Globus pallidus (tissue), 1 donor: ENCODE results near the gene TNFRSF18.
"Not testable (repeated sequence)": the region's sequence is repeated elsewhere in the genome, so short reads cannot be mapped to it uniquely, and the experiment has no call there.

Experiments
- DNase-seq: peaks from one replicate; pipeline ENCODE4 v3.0.0-alpha.2; 2015; ENCODE audit warnings: low spot score

The TNFRSF18 gene, protein sequence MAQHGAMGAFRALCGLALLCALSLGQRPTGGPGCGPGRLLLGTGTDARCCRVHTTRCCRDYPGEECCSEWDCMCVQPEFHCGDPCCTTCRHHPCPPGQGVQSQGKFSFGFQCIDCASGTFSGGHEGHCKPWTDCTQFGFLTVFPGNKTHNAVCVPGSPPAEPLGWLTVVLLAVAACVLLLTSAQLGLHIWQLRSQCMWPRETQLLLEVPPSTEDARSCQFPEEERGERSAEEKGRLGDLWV

DNA sequence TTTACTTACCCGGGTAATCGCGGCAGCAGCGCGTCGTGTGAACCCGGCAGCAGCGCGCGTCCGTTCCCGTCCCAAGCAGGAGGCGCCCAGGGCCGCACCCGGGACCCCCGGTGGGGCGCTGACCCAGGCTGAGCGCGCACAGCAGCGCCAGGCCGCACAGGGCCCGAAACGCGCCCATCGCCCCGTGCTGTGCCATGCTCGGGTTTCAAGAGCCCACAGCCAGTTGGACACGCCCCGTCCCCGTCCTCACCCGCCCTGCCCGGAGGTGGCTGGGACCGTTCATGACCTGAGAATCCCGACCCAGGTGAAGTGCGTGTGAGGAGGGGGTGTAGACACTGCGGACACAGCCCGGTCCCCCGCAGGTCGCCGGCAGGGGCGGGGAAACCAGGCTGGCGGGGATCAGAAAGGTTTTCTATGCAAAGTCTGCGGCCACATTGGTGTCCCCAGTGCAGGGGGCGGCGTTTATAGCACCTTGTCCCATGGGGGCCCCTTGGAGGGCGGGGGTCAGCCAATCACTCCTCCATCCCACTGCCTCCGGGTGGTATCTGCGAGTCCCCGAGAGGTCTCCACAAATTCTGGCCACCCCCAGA, at the start of gene TNFRSF18:
TNFRSF18 (minus strand) TSS at position 217 of the 590 bp plus-strand sequence; CDS start at position 196, 21 bp downstream.
- no peak for DNase-seq

DNA sequence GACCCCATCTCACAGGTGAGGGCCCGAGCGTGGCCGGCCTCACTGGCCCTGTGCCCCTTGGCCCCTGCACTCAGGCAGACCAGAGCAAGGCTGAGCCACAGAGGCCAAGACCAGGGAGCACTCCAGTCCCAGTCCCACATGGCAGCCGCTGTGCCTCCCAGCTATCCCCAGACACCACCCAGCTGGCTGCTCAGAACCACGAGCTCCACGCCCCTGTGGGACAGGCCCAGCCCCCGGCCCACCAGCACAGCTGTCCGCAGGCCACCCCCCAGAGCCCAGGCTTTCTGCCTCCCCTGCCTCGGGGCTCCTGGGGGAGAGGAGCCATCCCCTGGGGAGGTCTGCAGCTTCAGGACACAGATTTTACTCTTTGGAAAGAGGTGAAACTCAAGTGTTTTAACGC, 49.2 kb upstream of the TNFRSF18 start:
- no peak for DNase-seq

DNA sequence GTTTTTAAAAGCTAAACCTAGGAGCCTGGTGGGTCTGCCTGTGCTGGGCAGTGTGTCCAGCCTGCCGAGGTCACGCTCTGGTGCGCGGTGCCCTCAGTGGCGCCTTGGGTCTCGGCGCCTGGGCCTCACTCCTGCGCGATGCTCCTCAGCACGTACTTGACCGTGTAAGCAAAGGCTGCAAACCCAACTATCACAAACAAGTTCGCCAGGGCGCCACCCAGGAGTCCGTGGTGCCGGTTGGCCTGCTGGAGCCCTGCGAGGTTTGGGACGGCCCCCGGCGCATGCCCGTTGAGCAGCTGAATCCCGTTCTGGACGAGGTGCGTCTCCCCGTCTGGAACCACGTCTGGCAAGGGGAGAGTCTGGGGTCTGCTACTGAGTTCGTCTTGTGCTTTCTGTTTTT, 48.7 kb upstream of the TNFRSF18 start:
- no peak for DNase-seq

DNA sequence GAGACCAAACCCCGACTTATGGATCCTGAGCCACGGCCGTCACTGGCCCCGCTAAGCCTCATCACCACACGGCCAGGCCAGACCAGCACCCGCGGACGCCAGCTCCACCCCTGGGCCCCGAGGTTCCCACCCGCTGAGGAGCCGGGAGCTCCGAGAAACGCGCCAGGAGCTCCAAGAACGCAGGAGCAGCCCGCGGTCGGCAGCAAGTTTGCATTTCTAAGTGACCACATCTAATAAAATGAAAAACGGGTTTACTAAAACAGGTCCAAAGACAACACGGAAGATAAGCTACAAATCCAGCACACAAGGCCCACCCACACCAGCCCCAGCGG, 48.2 kb upstream of the TNFRSF18 start:
- DNase-seq, result no peak

DNA sequence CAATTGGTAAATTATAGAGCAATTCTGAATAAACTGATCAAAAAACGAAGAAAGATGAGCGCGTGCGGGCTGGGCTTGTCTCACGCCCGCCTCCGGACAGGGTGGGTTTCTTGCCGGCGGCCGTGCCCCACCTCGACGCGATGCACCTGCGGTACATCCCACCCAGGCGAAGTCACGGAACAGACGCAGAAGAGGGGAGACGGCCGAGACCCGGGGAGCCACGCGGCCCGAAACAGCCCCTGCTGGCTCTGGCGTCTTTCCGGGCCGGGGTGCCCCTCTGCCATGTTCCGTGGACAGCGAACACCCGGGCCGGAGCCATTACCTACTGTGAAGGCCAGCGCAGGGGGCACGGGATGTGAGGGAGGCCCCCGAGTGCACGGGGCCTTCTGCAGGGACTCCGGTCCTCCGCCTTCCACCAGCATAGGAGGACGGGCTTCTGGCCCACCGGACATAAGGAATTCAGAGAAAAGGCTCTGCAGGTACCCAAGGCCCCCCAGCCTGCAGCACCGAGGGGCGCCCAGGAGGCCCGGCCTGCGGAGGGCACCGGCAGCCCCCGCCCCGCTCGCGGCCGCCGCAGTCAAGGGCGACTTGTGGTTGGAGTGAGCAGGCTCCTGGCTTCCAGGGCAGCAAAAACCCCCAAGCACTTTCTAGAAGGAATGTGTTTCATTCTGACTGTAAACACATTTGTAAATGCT, 47.7 kb upstream of the TNFRSF18 start:
- DNase-seq, result no peak

DNA sequence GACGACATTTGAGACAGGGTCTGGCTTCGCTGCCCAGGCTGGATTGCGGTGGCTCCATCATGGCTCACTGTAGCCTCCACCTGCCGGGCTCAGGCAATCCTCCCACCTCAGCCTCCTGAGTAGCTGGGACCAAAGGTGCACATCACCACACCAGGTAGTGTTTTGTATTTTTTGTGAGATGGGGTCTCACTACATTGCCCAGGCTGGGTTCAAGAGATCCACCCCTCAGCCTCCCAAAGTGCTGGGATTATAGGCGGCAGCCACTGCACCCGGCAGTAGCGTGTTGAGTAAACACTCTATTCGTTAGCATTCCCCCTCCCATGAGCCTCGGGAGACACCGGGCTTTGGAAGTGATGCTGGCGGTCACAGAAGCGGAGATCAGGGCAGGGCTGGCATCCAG, 46.9 kb upstream of the TNFRSF18 start:
- no peak for DNase-seq

DNA sequence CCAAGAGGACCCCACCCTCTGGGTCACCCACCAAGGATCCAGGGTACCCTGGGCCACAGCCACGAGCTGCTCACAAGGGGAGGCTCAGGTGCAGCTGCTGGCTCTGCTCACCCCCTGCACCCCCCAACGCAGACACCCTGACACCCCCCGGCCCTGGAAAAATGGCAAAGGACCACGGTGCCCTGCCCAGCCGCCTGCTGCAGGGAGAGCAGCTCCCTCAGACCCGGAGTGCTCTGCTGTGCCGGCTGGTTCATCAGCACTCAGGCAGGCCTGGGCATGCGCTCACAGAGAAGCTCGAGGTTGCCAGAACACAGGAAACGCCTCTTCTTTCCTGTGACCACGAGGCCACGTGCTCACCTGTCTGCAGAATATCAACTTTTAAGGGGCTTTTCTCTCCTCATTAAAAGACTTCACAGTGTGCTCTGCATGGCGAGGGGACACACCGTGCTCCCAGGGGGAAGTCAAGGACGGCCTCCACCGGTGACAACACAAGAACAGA, 44.4 kb upstream of the TNFRSF18 start:
- no peak for DNase-seq

DNA sequence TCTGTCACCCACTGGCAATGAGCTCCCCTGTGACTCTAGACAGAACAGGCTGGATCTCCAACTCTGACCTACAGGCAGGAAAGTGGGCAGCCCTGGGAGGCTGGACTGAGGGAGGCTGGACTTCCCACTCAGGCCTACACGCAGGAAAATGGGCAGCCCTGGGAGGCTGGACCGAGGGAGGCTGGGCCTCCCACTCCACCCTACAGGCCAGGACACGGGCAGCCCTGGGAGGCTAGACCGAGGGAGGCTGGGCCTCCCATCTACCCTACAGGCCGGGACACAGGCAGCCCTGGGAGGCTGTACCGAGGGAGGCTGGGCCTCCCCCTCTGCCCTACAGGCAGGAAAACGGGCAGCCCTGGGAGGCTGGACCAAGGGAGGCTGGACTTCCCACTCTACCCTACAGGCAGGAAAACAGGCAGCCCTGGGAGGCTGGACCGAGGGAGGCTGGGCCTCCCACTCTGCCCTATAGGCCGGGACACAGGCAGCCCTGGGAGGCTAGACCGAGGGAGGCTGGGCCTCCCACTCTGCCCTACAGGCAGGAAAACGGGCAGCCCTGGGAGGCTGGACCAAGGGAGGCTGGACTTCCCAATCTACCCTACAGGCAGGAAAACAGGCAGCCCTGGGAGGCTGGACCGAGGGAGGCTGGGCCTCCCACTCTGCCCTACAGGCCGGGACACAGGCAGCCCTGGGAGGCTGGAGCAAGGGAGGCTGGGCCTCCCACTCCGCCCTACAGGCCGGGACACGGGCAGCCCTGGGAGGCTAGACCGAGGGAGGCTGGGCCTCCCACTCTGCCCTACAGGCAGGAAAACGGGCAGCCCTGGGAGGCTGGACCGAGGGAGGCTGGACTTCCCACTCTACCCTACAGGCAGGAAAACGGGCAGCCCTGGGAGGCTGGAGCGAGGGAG, 41.9 kb upstream of the TNFRSF18 start:
- DNase-seq, result not testable (repeated sequence)

DNA sequence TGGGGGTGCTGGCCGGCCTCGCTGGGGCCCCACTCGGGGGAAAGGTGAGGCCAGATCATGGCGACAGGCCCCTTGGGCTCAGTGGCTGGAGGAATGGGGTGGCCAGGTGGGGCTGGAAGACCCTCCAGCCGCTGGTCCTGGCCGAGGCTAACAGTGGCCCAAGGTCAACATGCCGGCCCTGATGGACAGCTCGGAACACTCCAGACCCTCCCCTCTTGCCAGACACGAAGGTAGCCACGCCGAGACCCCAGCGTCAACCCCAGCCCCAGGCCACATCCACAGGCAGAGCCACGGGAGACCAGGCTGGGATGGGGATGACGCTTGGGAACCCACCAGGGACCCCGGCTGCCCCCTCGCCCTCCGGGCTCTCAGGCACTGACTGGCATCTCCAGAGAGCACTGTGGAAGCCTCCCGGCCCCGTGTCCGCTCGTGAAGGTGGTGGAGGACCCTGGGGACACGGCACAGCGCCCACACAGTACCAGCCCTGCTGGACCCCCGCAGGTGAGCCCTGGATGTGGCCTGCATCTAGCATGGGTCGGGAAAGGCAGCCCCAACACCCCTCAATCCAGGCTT, 41.0 kb upstream of the TNFRSF18 start:
- no peak for DNase-seq

DNA sequence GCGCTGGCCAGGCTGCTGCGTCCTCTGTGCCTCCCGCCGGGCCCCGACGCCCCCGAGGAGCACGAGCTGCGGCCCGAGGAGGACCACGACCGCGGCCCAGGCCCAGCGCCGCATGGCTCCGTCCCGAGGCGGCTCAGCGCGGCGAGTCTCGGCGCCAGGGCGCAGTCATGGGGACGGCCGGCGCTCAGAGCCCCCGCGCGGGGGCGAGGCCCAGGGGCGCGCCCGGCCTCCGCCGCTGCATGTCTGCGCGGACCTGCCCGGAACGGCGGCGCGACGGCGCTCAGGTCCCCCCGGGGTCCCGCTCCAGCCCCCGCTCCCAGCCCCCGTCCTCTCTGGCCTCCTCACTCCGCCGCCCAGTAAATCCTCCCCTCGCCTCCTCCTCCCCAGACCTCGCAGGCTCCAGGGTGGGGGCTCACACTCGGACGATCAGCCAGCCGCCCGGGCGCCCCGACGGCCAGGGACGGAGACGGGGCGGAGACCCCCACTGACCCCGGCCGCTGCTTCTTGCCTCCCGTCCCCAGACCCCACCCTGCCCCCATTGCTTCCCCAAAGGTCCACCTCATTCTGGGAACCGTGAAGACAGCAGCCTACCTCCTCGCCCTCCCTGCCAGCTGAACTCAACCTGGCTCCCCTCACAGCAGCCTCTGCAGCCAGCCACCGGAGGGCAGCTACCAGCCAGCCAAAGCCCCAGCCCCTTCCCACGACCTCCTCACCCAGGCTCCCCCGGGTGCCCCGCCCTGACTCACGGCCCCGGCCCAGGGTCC, 40.4 kb upstream of the TNFRSF18 start, which contains the start of gene C1QTNF12:
C1QTNF12 (minus strand) TSS at position 146 of the 764 bp plus-strand sequence; CDS start at position 114, 32 bp downstream.
- no peak for DNase-seq

DNA sequence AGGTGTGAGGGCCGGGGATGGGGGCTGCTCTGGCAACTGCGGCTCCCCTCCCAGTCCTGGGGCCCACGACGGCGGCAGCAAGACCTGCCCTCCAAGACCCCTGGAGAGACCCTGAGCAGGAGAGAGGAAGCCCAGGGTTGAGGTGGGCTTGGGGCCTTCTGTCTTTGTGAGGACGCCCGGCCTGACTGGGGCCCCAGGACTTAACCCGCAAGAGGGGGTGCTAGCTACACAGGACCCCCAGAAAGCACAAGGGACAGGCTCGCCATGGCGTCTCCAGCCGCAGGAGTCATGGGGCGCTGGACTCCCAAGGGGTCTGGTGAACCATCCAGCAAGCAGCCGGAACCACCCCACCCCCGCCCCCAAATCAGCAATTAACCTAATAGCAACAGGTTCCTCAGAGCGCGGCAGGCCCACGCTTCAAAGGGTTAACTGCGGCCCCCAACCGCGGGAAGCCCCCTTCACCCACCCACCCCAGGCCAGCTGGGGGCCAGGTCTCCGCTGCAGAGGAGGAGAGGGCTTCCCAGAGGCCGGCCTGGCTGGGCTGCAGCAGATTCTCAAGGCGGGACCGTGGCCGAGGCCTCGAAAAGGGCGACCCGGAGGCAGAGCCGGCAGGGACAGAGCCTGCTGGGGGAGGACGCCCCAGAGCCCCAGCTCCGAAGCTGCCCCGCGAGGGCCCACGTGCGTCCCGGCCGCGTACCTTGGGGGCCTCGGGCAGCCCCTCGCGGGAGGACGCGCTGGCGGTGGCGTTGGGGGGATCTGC, 39.6 kb upstream of the TNFRSF18 start:
- DNase-seq, result no peak

DNA sequence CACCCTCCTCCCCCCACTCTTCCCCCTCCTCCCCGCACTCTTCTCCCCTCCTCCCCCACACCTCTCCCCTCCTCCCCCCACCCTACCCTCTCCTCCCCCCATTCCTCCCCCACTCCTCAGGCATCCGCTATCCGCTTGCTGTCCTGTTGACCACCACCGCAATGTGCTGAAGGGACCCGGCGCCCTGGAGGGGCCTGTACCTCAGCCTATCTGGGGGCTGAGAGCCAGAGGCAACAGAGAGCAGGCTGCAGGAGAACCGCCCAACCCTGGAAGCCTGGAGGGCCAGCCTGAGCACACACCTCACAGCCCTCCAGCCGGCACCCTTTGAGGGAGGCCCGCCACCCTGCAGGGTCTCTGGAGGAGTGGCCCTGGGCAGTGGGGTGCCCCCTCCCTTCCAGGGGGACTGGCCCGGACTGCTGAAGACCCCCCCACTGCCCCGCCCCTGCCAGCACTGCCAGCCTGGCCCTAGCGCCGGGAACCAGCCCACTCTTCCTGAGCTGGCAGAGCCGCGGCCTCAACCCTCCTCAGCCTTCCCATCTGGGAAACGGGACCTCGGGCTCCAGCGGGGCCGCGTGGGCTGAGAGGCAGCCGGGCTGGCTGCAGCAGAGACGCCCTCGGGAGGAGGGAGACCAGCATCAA, 38.9 kb upstream of the TNFRSF18 start:
- no peak for DNase-seq

DNA sequence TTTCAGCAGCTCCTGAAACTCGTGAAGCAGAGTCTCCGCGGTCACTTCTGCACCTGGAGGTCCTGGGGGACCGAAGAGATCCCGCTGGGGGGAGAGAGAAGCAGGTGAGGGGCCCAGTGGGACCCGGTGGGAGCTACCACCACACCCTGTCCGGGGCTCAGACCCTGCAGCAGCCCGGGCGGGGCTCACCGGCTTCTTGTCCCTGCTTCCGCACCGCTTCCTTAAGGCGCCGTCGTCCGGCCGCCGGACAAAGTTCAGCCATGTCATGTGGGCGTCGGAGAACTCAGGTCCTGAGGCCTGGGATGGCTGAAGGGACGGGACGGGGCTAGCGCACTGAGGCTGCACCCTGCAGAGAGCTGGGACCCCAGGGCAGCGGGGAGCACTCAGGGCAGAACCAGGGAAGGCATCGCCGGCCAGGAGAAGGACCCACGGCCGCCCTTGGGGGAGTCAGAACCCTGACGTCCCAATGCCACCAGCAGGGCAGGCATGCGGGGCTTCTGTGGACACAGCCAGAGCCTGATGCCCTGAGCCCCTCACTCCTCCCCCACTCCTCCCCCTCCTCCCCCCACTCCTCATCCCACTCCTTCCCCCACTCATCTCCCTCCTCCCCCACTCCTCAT, 37.9 kb upstream of the TNFRSF18 start:
- no peak for DNase-seq

DNA sequence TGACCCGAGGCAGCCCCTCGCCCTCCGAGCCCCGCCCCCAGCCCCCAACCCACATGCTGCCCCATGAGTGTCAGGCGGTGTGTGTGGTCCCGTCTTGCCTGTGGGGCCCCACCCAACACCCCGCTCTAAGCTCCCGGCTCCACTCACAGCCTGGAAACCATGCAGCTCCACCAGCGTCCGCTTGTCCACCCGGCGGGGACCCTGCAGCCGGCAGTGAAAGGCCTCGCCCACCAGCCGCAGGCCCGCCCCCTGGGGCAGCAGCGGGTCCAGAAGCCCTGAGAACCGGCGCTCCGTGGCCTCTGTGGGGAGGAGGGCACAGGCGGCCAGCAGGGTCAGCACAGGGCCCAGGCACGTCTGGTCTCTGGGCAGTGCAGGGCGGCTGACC, 37.4 kb upstream of the TNFRSF18 start:
- no peak for DNase-seq

DNA sequence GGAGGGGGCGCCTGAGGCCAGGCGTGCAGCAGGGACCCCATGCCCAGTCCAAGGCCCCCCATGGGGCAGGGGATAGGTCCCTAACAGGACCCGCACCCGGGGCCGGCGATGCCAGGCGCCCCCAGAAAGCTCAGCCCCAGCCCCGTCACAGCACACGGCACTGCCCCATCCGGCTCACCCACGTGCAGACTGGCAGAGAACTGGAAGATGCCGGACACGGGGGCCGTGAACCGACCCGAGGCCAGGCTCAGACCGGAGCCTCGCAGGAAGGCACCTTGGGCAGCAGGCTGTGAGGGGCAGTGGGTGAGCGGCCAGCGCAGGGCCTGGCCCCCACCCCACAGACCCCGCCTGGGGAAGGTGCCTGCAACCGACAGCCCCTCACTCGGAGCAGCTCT, 36.9 kb upstream of the TNFRSF18 start:
- no peak for DNase-seq

DNA sequence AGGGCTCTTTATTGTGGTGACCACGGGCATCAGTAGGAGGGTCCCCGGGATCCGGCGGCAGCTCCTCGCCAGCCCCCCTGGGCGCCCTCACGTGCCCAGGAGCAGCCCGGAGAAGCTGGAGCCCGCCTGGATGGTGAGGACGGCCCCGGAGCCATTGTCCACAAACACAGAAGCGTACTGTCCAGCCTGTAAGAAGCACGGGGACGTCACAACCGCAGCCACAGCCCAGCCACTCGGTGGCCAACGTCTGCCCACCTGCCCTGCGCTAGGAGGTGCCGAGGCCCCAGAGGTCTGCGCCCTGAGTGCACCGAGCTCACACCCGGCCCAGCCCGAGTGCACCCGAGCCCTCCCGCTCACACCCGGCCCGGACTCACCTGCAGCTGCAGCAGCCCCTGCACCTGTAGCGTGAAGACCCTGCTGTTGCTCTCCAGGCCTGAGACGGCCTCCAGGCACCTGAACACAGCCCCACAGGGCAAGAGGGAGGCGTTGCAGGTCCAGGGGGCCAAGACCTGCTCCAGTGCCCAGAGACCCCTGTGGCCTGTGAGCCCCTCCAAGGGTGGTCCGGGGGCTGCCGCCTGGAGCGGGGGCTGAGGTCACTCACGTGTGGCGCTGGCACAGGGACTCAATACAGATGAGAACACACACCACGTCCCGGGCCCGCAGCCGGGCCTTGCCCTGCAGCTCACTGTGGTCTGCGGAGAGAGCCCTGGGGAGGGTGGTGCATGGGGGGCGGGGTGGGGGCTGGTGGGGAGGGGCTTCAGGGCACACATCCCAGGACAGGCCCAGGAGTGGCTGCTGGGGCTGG, 36.3 kb upstream of the TNFRSF18 start:
- no peak for DNase-seq

DNA sequence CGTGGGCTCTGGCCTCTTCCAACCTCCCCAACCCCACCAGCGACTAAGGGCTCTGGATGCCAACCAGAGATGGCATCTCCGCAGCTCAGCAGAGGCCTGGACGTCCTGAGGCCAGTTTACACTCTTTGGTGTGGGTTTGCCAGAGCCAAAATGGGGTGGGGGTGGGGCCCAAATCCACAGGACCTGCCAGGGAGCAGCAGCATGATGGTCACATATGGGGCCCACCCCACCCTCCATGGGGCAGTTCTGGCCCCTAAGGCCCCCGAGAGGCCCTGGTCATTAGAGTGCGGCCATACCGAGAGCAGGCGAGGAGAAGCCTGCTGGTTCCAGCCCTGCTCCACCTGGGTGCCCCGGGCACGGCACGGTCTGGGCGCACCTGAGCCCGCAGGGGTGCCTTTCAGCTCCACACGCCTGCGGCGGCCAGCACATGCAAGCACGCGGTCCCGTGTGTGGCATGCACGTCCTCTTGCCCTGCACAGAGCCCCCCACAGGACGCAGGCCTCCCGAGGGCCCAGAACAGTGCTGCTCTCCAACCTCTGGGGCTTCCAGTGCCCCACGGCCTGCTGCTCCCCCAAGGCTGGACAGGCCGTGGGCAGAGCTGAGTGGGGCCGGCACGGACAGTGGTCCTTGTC, 35.3 kb upstream of the TNFRSF18 start:
- DNase-seq, result no peak
